ENCODE data around the gene CARD10. TPM values are rescaled to one million over a fixed set of nuclear protein-coding genes. Genes with fewer than 3 reads are reported as not detected.

Gene CARD10
- total RNA-seq, 2 experiments from 2014 or later, result 0.12 TPM; not detected in 1

- intact Hi-C loops (cut with micrococcal nuclease), result loop anchor here (2.0 kb wide), 1 partner anchor 26 kb away; no protein-coding TSS in a partner anchor
- DNase-seq, result no peak
- Mint-ChIP-seq H3K27me3 (peaks cover 3% of the 10 kb centered on the region), H3K27ac (no peak overlapping the region), H3K4me3 (no peak overlapping the region), H3K9me3 (no peaks in the 10 kb centered on the region), H3K4me1 (ENCODE audit: low read depth) (peaks cover 7% of the 10 kb centered on the region), H3K36me3 (no peaks in the 10 kb centered on the region)
- POLR2A ChIA-PET, result no interaction called here
- CTCF ChIA-PET, result interaction anchor here (0.7 to 5.0 kb wide), 5 partner anchors 13 to 93 kb away, joined by 3 to 32 read pairs (median 9); partner anchors contain the start of gene MFNG
Observed at GRCh38 chr22:37499027-37499707, 20.0 kb downstream of the CARD10 start.

DNA sequence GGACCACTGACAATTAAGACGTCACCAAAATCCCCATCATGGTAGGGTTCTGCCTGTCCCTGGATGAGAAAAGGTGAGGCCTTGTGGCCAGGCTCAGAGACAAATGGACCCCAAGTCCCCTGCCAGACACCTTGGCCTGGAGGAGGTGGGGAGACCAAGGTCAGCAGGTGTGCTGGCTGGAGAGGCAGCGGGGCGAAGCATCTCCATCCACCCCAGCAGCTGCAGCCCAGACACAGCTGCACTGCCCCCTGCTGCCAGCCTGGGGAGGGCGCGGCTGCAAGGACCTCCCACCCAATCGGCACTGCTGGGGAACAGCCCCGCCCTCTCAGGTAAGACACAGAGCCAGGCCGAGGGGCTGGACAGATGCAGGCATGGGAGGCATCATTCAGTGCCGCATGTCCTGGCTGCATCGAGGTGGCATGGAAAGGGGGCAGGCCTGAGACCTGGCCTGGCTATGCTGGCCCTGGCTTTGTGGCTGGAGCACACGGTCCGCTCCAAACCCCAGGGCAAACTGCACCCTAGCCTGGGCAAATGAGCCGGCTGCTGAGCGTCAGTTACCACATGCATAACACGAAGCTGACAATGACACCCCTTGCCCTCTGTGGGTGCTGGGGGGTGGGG, 20.8 kb downstream of the CARD10 start:
- H3K27ac Mint-ChIP-seq, result no peak overlapping the region
- peaks cover 3% of the 10 kb centered on the region for H3K27me3 Mint-ChIP-seq
- intact Hi-C loops (cut with micrococcal nuclease), result loop anchor here (2.0 kb wide), 1 partner anchor 26 kb away; no protein-coding TSS in a partner anchor
- DNase-seq, result peak; percentile 80
- peaks cover 7% of the 10 kb centered on the region for H3K4me1 Mint-ChIP-seq (ENCODE audit: low read depth)
- H3K9me3 Mint-ChIP-seq, result no peaks in the 10 kb centered on the region
- CTCF ChIA-PET, result interaction anchor here (0.6 to 5.0 kb wide), 13 partner anchors 8 to 237 kb away, joined by 3 to 32 read pairs (median 4); partner anchors contain the start of gene MFNG
- POLR2A ChIA-PET, result interaction anchor here (1.2 to 1.4 kb wide), 2 partner anchors 11 to 14 kb away, joined by 3 read pairs; no protein-coding TSS in a partner anchor
- no peaks in the 10 kb centered on the region for H3K36me3 Mint-ChIP-seq
- H3K4me3 Mint-ChIP-seq, result no peak overlapping the region

GRCh38 chr22:37497062-37497599, 22.1 kb downstream of the CARD10 start:
- intact Hi-C loops (cut with micrococcal nuclease), result no loop called here

GRCh38 chr22:37496651-37497050, 22.6 kb downstream of the CARD10 start:
- Mint-ChIP-seq H3K36me3 (no peaks in the 10 kb centered on the region), H3K4me1 (ENCODE audit: low read depth) (peaks cover 12% of the 10 kb centered on the region), H3K4me3 (no peak overlapping the region), H3K27me3 (peaks cover 3% of the 10 kb centered on the region), H3K27ac (no peak overlapping the region), H3K9me3 (no peaks in the 10 kb centered on the region)
- ChIA-PET CTCF (interaction anchor here (0.7 to 5.0 kb wide), 5 partner anchors 9 to 110 kb away, joined by 3 to 32 read pairs (median 8); partner anchors contain the start of gene MFNG), POLR2A (interaction anchor here (0.8 kb wide), 1 partner anchor 10 kb away, joined by 3 read pairs; no protein-coding TSS in a partner anchor)
- intact Hi-C loops (cut with micrococcal nuclease), result no loop called here
- no peak for DNase-seq

More at GRCh38 chr22:37497062-37497599, 22.1 kb downstream of the CARD10 start:
- Mint-ChIP-seq H3K4me3 (no peak overlapping the region), H3K27ac (no peak overlapping the region), H3K9me3 (no peaks in the 10 kb centered on the region), H3K4me1 (ENCODE audit: low read depth) (peaks cover 14% of the 10 kb centered on the region), H3K27me3 (peaks cover 3% of the 10 kb centered on the region), H3K36me3 (no peaks in the 10 kb centered on the region)
- CTCF ChIA-PET, result interaction anchor here (0.6 to 5.0 kb wide), 8 partner anchors 9 to 384 kb away, joined by 3 to 32 read pairs (median 6); partner anchors contain the start of gene MFNG
- POLR2A ChIA-PET, result interaction anchor here (1.2 to 1.4 kb wide), 2 partner anchors 10 to 12 kb away, joined by 3 read pairs; no protein-coding TSS in a partner anchor
- DNase-seq, result no peak

- POLR2A ChIA-PET, result no interaction called here
- intact Hi-C loops (cut with micrococcal nuclease), result no loop called here
- peaks cover 18% of the 10 kb centered on the region for H3K4me1 Mint-ChIP-seq (ENCODE audit: low read depth)
- no peaks in the 10 kb centered on the region for H3K9me3 Mint-ChIP-seq
- CTCF ChIA-PET, result interaction anchor here (0.9 to 2.3 kb wide), 4 partner anchors 11 to 98 kb away, joined by 3 to 7 read pairs (median 5); no protein-coding TSS in a partner anchor
- H3K36me3 Mint-ChIP-seq, result no peaks in the 10 kb centered on the region
- no peak overlapping the region for H3K4me3 Mint-ChIP-seq
- H3K27me3 Mint-ChIP-seq, result no peaks in the 10 kb centered on the region
- DNase-seq, result no peak
- H3K27ac Mint-ChIP-seq, result no peak overlapping the region
Observed at GRCh38 chr22:37493979-37494378, 25.2 kb downstream of the CARD10 start.

- Mint-ChIP-seq H3K36me3 (no peaks in the 10 kb centered on the region), H3K4me3 (no peak overlapping the region), H3K9me3 (no peaks in the 10 kb centered on the region), H3K27me3 (no peaks in the 10 kb centered on the region), H3K27ac (peak overlapping the region; percentile 2), H3K4me1 (ENCODE audit: low read depth) (peaks cover 30% of the 10 kb centered on the region)
- intact Hi-C loops (cut with micrococcal nuclease), result no loop called here
- peak; percentile 77 for DNase-seq
- ChIA-PET CTCF (interaction anchor here (0.9 to 5.3 kb wide), 3 partner anchors 9 to 74 kb away, joined by 4 to 23 read pairs (median 7); no protein-coding TSS in a partner anchor), POLR2A (no interaction called here)
Observed at GRCh38 chr22:37492428-37493344, 26.5 kb downstream of the CARD10 start.

- intact Hi-C loops (cut with micrococcal nuclease), result no loop called here
- POLR2A ChIA-PET, result no interaction called here
Observed at GRCh38 chr22:37491559-37492427, 27.4 kb downstream of the CARD10 start.

DNA sequence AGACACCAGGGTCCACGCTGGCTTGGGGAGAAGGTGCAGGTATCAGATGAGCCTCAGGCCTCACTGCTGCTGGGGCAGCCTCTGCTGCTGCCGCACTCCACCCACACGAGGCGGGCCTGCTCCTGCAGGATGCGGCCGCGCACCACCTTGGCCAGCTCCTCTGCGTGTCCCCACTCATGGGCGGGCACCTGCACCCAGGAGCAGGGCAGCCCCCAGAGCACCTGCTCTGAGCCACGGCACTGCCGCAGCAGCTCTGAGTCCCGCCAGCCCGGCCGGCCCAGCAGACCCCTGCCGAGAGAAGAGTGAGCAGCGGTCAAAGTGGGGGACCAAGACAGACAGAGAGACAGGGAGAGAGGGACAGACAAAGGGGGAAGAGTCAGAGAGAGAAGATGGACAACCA, 28.1 kb downstream of the CARD10 start:
- ChIA-PET POLR2A (no interaction called here), CTCF (interaction anchor here (0.9 to 5.3 kb wide), 2 partner anchors 18 to 101 kb away, joined by 3 to 23 read pairs; no protein-coding TSS in a partner anchor)
- H3K27me3 Mint-ChIP-seq, result no peaks in the 10 kb centered on the region
- no peak for DNase-seq
- H3K4me3 Mint-ChIP-seq, result no peak overlapping the region
- intact Hi-C loops (cut with micrococcal nuclease), result no loop called here
- H3K27ac Mint-ChIP-seq, result no peak overlapping the region
- H3K4me1 Mint-ChIP-seq (ENCODE audit: low read depth), result peaks cover 44% of the 10 kb centered on the region
- no peaks in the 10 kb centered on the region for H3K9me3 Mint-ChIP-seq
- no peaks in the 10 kb centered on the region for H3K36me3 Mint-ChIP-seq

More at GRCh38 chr22:37491559-37492427, 27.4 kb downstream of the CARD10 start:
- H3K4me3 Mint-ChIP-seq, result no peak overlapping the region
- H3K27ac Mint-ChIP-seq, result no peak overlapping the region
- no peak for DNase-seq
- H3K36me3 Mint-ChIP-seq, result no peaks in the 10 kb centered on the region
- H3K9me3 Mint-ChIP-seq, result no peaks in the 10 kb centered on the region
- H3K27me3 Mint-ChIP-seq, result no peaks in the 10 kb centered on the region
- H3K4me1 Mint-ChIP-seq (ENCODE audit: low read depth), result peaks cover 39% of the 10 kb centered on the region
- CTCF ChIA-PET, result interaction anchor here (0.9 to 5.3 kb wide), 3 partner anchors 9 to 101 kb away, joined by 3 to 23 read pairs (median 7); no protein-coding TSS in a partner anchor

DNA sequence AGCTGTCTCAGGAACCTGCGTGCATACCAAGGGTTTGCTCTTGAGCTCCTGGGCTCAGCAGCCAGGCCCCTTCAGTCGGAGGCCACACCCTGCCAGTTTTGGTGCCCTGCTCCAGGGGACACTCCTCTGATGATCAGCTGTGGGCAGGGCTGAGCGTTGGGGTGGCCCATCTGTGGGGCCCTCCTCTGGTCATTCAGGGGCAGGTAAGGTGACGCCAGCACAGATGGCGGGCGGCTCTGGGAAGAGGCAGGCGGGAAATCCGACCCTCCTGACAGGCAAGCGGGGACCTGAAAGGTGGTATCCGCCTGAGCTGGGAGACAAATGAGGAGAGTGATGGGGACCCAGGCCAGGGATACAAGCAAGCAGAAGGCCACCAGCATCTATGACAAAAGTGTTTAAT, 29.2 kb downstream of the CARD10 start:
- Mint-ChIP-seq H3K4me3 (no peak overlapping the region), H3K4me1 (ENCODE audit: low read depth) (peaks cover 44% of the 10 kb centered on the region), H3K27me3 (no peaks in the 10 kb centered on the region), H3K27ac (no peak overlapping the region), H3K9me3 (no peaks in the 10 kb centered on the region), H3K36me3 (peaks cover 2% of the 10 kb centered on the region)
- DNase-seq, result no peak
- ChIA-PET POLR2A (no interaction called here), CTCF (interaction anchor here (1.0 to 5.3 kb wide), 5 partner anchors 8 to 173 kb away, joined by 3 to 23 read pairs (median 3); no protein-coding TSS in a partner anchor)
- intact Hi-C loops (cut with micrococcal nuclease), result no loop called here

DNA sequence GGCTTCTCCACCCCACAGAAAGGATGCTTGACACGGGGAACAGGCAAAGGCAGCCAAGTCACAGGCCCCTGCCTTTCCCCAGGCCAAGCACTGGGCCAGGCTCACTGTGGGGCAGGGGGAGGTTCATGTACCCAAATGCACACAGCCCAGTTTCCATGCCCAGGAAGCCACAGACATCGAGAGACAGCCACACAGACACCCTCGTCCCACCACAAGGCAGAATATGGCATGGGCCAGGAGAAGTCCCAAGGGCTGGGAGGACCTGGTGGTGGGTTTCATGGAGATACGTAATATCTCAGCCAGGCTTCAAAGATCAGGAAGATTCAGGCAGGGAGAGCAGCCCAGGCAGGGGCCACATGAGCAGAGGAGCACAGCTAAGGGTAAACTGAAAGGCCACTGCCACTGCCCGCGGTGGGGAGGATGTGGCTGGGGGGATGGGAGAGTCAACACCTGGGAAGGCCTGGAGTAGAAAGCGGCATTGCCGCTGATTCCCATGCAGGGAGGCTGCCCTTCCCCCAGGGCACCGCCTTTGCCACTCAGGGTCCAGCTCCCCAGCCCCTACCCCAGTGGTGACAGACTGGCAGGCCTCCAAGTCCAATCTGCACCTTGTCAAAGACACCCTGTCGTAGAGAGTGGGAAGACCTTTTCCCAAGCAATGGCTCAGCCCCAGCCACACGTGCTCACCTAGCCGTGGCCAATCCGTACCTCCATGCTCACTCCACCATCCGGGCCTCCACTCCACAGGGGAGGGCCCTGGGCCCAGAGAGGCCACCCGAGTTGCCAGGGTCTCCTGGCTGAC, 30.7 kb downstream of the CARD10 start:
- DNase-seq, result peak; percentile 16
- POLR2A ChIA-PET, result no interaction called here
- CTCF ChIA-PET, result interaction anchor here (0.7 to 5.3 kb wide), 3 partner anchors 10 to 104 kb away, joined by 3 to 23 read pairs (median 5); no protein-coding TSS in a partner anchor
- Mint-ChIP-seq H3K9me3 (no peaks in the 10 kb centered on the region), H3K4me1 (ENCODE audit: low read depth) (peaks cover 49% of the 10 kb centered on the region), H3K4me3 (no peak overlapping the region), H3K27ac (peak overlapping the region; percentile 59), H3K27me3 (no peaks in the 10 kb centered on the region), H3K36me3 (peaks cover 7% of the 10 kb centered on the region)
- intact Hi-C loops (cut with micrococcal nuclease), result no loop called here
